ENCODE data around the gene HHEX.

HHEX gene

GRCh38 chr10:92688573-92688926 is 1.2 kb upstream of the HHEX start:
- no peak for TF ChIP-seq CTCF (IDR thresholded peaks at IDR 0.05; ENCODE audit: low read depth, low read length)
- DNase-seq (ENCODE audit: low read depth in 2 of 2): no peak
- peak overlapping the region; percentile 57 to 80 for H3K4me3 ChIP-seq (replicated peaks in 1 of 2; ENCODE audit: low read depth in 2 of 2, low read length in 2 of 2)

- peak overlapping the region; percentile 57 to 80 for H3K4me3 ChIP-seq (replicated peaks in 1 of 2; ENCODE audit: low read depth in 2 of 2, low read length in 2 of 2)
- DNase-seq (ENCODE audit: low read depth in 2 of 2): peak; percentile 40 to 44
- TF ChIP-seq CTCF (IDR thresholded peaks at IDR 0.05; ENCODE audit: low read depth, low read length): no peak
These were observed 660 bp upstream of the HHEX start for GRCh38 chr10:92688927-92689662.

GRCh38 chr10:92690211-92690914 is 608 bp downstream of the HHEX start:
- peak overlapping the region; percentile 69 to 80 for H3K4me3 ChIP-seq (replicated peaks in 1 of 2; ENCODE audit: low read depth in 2 of 2, low read length in 2 of 2)
- no peak for TF ChIP-seq CTCF (IDR thresholded peaks at IDR 0.05; ENCODE audit: low read depth, low read length)
- peak; percentile 62 to 67 for DNase-seq (ENCODE audit: low read depth in 2 of 2)

GRCh38 chr10:92690915-92691590 is 1.3 kb downstream of the HHEX start:
- TF ChIP-seq CTCF (IDR thresholded peaks at IDR 0.05; ENCODE audit: low read depth, low read length): no peak
- peak; percentile 39 to 58 for DNase-seq (ENCODE audit: low read depth in 2 of 2)
- H3K4me3 ChIP-seq (replicated peaks in 1 of 2; ENCODE audit: low read depth in 2 of 2, low read length in 2 of 2): peak overlapping the region; percentile 69 to 80

GRCh38 chr10:92691591-92692079 is 1.9 kb downstream of the HHEX start:
- H3K4me3 ChIP-seq (replicated peaks in 1 of 2; ENCODE audit: low read depth in 2 of 2, low read length in 2 of 2): peak overlapping the region in 1 of 2 donors; percentile 80
- DNase-seq (ENCODE audit: low read depth in 2 of 2): no peak
- no peak for TF ChIP-seq CTCF (IDR thresholded peaks at IDR 0.05; ENCODE audit: low read depth, low read length)

GRCh38 chr10:92692080-92692671 is 2.4 kb downstream of the HHEX start:
- DNase-seq (ENCODE audit: low read depth in 2 of 2): no peak
- H3K4me3 ChIP-seq (replicated peaks in 1 of 2; ENCODE audit: low read depth in 2 of 2, low read length in 2 of 2): peak overlapping the region in 1 of 2 donors; percentile 80
- no peak for TF ChIP-seq CTCF (IDR thresholded peaks at IDR 0.05; ENCODE audit: low read depth, low read length)
